ENCODE measurements around the gene ZNRF1.

- no peak for TF ChIP-seq CTCF (IDR thresholded peaks at IDR 0.05)
- no peak for TF ChIP-seq POLR2A (IDR thresholded peaks at IDR 0.05)
- no peak for TF ChIP-seq EP300 (IDR thresholded peaks at IDR 0.05)
Measured at GRCh38 chr16:75045424-75045823, 46.6 kb downstream of the ZNRF1 start.
